Peyer's patch (tissue), 4 donors: ENCODE measurements around the gene LCN2. TPM values are rescaled to one million over a fixed set of nuclear protein-coding genes. Genes with fewer than 3 reads are reported as not detected.
A peak's percentile ranks its signal among the peaks of the same experiment; 100 is the strongest.

Experiments used
- DNase-seq, 3 donors: peaks; one replicate each; pipeline ENCODE4 v3.0.0-alpha.2; 2017 to 2019
- H3K27ac ChIP-seq, 4 donors: fragments of 200-600 bp; sonication (generic); one replicate each; pipeline ENCODE4 v1.5.1; 2016 to 2019
- H3K27me3 ChIP-seq, 2 donors: fragments of 200-600 bp; sonication (generic); one replicate each; pipeline ENCODE4 v1.5.1; 2019
- H3K36me3 ChIP-seq, 3 donors: fragments of 200-600 bp; sonication (generic); one replicate each; pipeline ENCODE4 v1.5.1; 2016 to 2019
- H3K4me1 ChIP-seq, 4 donors: fragments of 200-600 bp; sonication (generic); one replicate each; pipeline ENCODE4 v1.5.1; 2016 to 2019
- H3K4me3 ChIP-seq, 4 donors: fragments of 200-600 bp; sonication (generic); 1 replicate in 3 of 4; 2 replicates in 1 of 4; pipeline ENCODE4 v1.5.1; 2016 to 2019; ENCODE audit warnings: mild to moderate bottlenecking in 1 of 4
- H3K9me3 ChIP-seq, 4 donors: fragments of 200-600 bp; sonication (generic); one replicate each; pipeline ENCODE4 v1.5.1; 2016 to 2019; ENCODE audit warnings: mild to moderate bottlenecking in 1 of 4
- POLR2A ChIP-seq, 2 donors: fragments of 450-650 bp; IDR thresholded peaks; one replicate each; pipeline ENCODE4 v1.5.1; 2017; ENCODE audit warnings: antibody characterized with exemption in 2 of 2, mild to moderate bottlenecking in 2 of 2, moderate library complexity in 2 of 2
- total RNA-seq, 4 donors: library from RNA; depleted of rRNA; stranded (reverse); fragments of >200 nt; gene quantifications; one replicate each; pipeline ENCODE4 v1.1.0, GENCODE V29; 2016
- TF ChIP-seq, protein P1 (sequence below), 6 experiments: fragments of 450-650 bp in 4 of 6; fragments of 200-600 bp in 2 of 6; sonication (generic) in 1 of 6; IDR thresholded peaks; one replicate each; pipeline ENCODE4 v1.5.1; 2017 to 2019; ENCODE audit warnings: antibody characterized with exemption in 6 of 6, mild to moderate bottlenecking in 3 of 6, moderate library complexity in 1 of 6

The LCN2 gene
- total RNA-seq, 4 donors from 2014 or later = 1.9 to 191 (median 37.1) TPM

DNA sequence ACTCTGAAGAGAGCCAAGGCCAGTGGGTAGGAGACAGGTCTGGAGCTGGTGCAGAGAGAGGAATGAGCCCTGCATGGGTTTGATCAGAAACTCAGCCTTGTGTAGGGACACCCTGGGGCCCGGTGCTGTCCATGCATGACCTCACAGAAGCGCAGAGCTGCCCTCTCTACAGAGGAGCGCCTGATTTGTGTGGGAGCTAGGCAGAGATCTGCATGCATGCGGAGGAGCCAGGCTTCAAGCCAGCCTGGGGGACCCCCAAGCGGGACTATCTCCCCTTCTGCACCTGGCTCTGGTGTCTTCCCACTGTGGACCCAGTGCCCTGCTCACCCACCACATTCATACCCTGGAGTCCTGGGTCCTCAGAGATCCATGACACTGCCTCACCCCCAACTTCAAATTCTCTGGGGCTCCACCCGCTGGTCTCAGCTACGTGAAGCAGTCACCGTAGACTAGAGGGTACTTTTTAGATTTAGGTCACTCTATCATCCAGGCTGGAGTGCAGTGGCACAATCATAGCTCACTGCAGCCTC lies 2.6 kb upstream of the LCN2 start:
- Histone ChIP-seq H3K4me1 (peaks cover 0 to 13% (median 2%) of the 10 kb centered on the region in 4 donors), H3K27ac (no peak overlapping the region), H3K36me3 (no peaks in the 10 kb centered on the region), H3K27me3 (no peaks in the 10 kb centered on the region), H3K9me3 (no peaks in the 10 kb centered on the region), H3K4me3 (no peak overlapping the region)
- no peak for TF ChIP-seq POLR2A (IDR thresholded peaks at IDR 0.05)
- TF ChIP-seq, protein P1, sequence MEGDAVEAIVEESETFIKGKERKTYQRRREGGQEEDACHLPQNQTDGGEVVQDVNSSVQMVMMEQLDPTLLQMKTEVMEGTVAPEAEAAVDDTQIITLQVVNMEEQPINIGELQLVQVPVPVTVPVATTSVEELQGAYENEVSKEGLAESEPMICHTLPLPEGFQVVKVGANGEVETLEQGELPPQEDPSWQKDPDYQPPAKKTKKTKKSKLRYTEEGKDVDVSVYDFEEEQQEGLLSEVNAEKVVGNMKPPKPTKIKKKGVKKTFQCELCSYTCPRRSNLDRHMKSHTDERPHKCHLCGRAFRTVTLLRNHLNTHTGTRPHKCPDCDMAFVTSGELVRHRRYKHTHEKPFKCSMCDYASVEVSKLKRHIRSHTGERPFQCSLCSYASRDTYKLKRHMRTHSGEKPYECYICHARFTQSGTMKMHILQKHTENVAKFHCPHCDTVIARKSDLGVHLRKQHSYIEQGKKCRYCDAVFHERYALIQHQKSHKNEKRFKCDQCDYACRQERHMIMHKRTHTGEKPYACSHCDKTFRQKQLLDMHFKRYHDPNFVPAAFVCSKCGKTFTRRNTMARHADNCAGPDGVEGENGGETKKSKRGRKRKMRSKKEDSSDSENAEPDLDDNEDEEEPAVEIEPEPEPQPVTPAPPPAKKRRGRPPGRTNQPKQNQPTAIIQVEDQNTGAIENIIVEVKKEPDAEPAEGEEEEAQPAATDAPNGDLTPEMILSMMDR (IDR thresholded peaks at IDR 0.05) = no peak
- peak in 1 of 3 donors; percentile 27 for DNase-seq

DNA sequence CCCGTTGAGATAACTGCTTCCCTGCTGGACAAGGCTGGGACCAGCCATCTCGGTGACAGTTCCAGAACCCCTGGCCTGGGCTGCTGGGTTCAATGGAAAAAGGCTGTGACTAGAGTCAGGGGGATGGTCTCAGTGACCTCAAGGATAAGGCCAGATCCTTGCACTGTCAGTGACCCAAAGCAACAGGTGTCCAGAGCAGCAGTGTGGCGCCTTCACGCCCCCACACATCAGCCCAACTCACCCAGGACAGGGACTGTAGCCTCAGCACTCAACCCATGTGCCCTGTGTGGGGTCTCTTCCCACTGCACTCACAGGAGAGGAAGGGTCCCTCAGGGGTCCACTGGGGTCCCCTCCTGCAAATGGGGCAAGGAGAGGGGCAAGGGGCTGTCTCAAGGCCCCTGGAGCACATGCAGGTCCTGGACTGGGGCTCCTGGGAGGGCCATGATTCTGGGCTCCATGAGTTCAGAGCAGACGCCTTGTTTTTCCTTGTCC lies 698 bp upstream of the LCN2 start:
- H3K4me1 ChIP-seq = peaks cover 0 to 13% (median 2%) of the 10 kb centered on the region in 4 donors
- peak overlapping the region in 2 of 4 donors; percentile 69 to 72 for H3K27ac ChIP-seq
- H3K27me3 ChIP-seq = no peaks in the 10 kb centered on the region
- no peaks in the 10 kb centered on the region for H3K9me3 ChIP-seq
- no peaks in the 10 kb centered on the region for H3K36me3 ChIP-seq
- TF ChIP-seq POLR2A (IDR thresholded peaks at IDR 0.05) = no peak
- TF ChIP-seq, protein P1 (IDR thresholded peaks at IDR 0.05) = no peak
- H3K4me3 ChIP-seq = no peak overlapping the region
- DNase-seq = peak in 2 of 3 donors; percentile 39 to 40

DNA sequence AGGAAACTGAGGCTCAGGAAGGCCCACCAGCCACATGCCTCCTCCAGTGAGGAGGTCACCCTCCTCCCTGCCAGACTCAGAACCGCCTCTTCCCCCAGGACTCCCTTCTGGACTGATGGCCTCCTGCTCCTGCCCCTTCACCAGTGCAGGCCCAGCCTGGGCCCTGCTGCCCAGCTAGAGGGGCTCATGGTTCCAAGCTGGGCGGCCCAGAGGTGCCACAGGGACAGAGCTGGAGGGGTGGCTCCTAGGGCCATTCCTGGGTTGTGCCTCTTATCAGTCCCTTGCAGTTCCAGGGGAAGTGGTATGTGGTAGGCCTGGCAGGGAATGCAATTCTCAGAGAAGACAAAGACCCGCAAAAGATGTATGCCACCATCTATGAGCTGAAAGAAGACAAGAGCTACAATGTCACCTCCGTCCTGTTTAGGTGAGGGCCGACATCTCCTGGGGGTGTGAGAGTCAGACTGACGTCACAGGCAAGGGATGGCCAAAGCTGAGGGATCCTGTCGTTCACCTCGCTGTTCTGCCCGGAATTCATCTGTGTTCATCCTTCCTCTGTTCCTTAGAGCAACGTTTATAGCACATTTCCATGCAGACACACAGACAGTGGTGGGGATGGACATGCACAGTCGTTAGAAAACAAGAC lies 819 bp downstream of the LCN2 start:
- H3K4me1 ChIP-seq = peaks cover 0 to 13% (median 2%) of the 10 kb centered on the region in 4 donors
- H3K27ac ChIP-seq = peak overlapping the region in 2 of 4 donors; percentile 69 to 72
- H3K27me3 ChIP-seq = no peaks in the 10 kb centered on the region
- peak in 2 of 3 donors; percentile 25 to 43 for DNase-seq
- no peaks in the 10 kb centered on the region for H3K9me3 ChIP-seq
- no peak overlapping the region for H3K4me3 ChIP-seq
- H3K36me3 ChIP-seq = no peaks in the 10 kb centered on the region
- no peak for TF ChIP-seq POLR2A (IDR thresholded peaks at IDR 0.05)
- TF ChIP-seq, protein P1 (IDR thresholded peaks at IDR 0.05) = no peak

DNA sequence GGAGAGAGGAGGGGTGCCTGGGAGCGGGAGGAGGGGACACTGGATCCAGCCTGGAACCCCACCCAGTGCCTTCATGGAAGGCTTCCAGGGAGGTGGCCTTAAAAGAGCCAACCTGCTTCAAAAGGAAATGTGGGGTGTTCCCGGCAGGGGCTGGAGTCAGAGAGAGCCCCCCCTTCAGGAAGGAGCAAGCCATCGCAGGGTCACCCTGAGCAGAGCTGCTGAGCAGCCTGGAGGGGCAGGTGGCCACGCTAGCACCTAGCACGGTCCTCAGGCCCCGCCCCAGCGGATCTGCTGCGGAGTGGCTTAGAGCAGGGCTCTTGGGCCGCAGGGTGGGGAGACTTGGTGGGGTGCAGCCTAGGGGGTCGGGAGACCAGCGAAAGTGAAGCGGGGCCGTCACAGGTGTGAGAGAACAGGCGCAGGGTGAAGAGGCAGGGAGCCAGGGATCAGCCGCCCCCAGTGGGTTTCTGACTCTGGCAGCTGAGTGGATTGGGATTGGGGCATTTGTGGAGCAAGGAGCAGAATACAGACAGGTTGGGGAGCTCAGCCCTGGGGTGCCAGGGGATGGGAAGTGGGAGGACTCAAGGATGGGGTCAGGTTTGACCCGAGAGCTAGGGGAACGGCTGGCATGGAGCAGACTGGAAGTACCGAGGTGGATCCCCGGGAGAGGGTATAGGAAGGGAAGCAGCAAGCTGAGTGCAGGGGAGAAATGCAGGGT lies 1.5 kb downstream of the LCN2 start:
- H3K4me3 ChIP-seq = no peak overlapping the region
- no peaks in the 10 kb centered on the region for H3K9me3 ChIP-seq
- no peaks in the 10 kb centered on the region for H3K36me3 ChIP-seq
- H3K4me1 ChIP-seq = peaks cover 0 to 13% (median 2%) of the 10 kb centered on the region in 4 donors
- TF ChIP-seq POLR2A (IDR thresholded peaks at IDR 0.05) = no peak
- TF ChIP-seq, protein P1 (IDR thresholded peaks at IDR 0.05) = peak in 3 of 6 experiments; percentile 9 to 22 (median 19)
- no peaks in the 10 kb centered on the region for H3K27me3 ChIP-seq
- peak in 2 of 3 donors; percentile 44 to 58 for DNase-seq
- no peak overlapping the region for H3K27ac ChIP-seq

DNA sequence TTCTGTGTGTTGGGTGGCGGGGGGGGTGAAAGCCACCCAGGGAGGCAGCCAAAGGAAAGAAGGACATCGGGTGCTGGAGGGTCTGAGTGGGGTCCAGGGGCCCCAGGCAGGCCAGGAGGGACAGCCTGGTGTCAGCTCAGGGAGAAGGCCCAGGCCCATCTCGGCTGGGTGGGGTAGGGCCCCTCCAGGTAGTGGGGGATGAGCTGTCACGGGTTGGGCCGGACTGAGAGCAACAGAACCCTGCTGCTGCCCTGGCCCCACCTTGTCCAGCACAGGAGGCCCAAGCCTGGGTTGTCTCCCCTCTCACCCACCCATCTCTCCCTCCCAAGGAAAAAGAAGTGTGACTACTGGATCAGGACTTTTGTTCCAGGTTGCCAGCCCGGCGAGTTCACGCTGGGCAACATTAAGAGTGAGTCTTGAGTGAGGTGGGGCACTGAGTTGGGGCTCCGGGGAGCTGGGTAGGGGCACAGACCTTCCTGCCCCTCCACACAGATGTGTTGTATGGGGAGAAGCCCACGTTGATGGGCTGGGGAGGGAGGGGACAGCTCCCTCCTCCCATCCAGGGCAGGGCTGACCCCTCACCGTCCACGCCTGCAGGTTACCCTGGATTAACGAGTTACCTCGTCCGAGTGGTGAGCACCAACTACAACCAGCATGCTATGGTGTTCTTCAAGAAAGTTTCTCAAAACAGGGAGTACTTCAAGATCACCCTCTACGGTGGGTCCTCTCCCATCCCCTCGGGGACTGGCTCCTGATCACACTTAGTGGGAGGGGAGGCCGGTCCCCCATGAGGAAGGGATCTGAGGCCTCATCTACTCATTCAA lies 2.3 kb downstream of the LCN2 start:
- no peaks in the 10 kb centered on the region for H3K36me3 ChIP-seq
- no peaks in the 10 kb centered on the region for H3K27me3 ChIP-seq
- H3K4me3 ChIP-seq = no peak overlapping the region
- no peak overlapping the region for H3K27ac ChIP-seq
- DNase-seq = peak in 2 of 3 donors; percentile 36
- TF ChIP-seq, protein P1 (IDR thresholded peaks at IDR 0.05) = no peak
- TF ChIP-seq POLR2A (IDR thresholded peaks at IDR 0.05) = no peak
- peaks cover 0 to 13% (median 2%) of the 10 kb centered on the region in 4 donors for H3K4me1 ChIP-seq
- no peaks in the 10 kb centered on the region for H3K9me3 ChIP-seq
